HPDE6-E6E7 (cell line): ENCODE results near the gene IFIT2.
"Not testable (repeated sequence)": the region's sequence is repeated elsewhere in the genome, so short reads cannot be mapped to it uniquely, and the experiment has no call there.

Source experiments
- DNase-seq: peaks from one replicate; pipeline ENCODE4 v3.0.0; 2011; ENCODE audit warnings: missing footprints; ENCODE audit errors: extremely low spot score

IFIT2 gene, protein sequence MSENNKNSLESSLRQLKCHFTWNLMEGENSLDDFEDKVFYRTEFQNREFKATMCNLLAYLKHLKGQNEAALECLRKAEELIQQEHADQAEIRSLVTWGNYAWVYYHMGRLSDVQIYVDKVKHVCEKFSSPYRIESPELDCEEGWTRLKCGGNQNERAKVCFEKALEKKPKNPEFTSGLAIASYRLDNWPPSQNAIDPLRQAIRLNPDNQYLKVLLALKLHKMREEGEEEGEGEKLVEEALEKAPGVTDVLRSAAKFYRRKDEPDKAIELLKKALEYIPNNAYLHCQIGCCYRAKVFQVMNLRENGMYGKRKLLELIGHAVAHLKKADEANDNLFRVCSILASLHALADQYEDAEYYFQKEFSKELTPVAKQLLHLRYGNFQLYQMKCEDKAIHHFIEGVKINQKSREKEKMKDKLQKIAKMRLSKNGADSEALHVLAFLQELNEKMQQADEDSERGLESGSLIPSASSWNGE

GRCh38 chr10:89301721-89302445 is at the start of gene IFIT2:
TSS of gene IFIT2 (plus strand) at chr10:89302046. CDS start at chr10:89302124, 78 bp downstream.
- DNase-seq, result no peak

DNA sequence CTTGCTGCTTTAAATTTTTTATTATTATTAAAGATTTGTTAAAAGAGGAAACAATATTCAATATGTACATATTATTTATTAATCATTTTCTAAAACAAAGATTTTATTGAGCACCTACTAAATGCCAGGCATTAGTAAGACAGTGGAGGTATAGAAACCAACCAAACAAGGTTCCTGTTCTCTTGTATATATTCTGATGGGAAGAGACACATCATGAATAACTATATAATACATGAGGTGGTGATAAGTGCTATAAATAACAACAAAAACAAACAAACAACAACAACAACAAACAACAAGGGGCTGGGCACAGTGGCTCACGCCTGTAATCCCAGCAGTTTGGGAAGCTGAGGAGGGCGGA is 49.6 kb upstream of the IFIT2 start:
- DNase-seq, result no peak

GRCh38 chr10:89255091-89255579 is 46.7 kb upstream of the IFIT2 start:
- not testable (repeated sequence) for DNase-seq

- DNase-seq, result no peak
These were observed 46.1 kb upstream of the IFIT2 start for GRCh38 chr10:89255793-89256192.

GRCh38 chr10:89256340-89256739 is 45.5 kb upstream of the IFIT2 start:
- no peak for DNase-seq

GRCh38 chr10:89256962-89257361 is 44.9 kb upstream of the IFIT2 start:
- no peak for DNase-seq

- DNase-seq, result no peak
These were observed 44.3 kb upstream of the IFIT2 start for GRCh38 chr10:89257581-89257980.

DNA sequence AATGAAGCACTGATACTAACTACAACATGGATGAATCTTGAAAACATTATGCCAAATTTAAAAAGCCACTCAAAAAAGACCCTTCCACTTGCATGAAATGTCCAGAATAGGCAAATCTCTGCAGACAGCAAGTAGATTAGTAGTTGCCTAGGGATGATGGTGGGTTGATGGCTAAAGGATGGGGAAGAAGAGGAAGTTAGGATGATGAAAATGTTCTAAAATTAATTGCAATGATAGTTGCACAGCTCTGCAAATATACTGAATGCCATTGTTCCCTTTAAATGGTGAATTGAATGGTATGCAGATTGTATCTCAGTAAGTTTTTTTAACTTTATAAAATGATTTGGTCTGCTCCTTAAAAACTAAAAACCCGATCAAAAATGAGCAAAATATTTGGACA is 43.0 kb upstream of the IFIT2 start:
- DNase-seq, result no peak

GRCh38 chr10:89262086-89263051 is 39.5 kb upstream of the IFIT2 start:
- no peak for DNase-seq

GRCh38 chr10:89263091-89263490 is 38.8 kb upstream of the IFIT2 start:
- no peak for DNase-seq

DNA sequence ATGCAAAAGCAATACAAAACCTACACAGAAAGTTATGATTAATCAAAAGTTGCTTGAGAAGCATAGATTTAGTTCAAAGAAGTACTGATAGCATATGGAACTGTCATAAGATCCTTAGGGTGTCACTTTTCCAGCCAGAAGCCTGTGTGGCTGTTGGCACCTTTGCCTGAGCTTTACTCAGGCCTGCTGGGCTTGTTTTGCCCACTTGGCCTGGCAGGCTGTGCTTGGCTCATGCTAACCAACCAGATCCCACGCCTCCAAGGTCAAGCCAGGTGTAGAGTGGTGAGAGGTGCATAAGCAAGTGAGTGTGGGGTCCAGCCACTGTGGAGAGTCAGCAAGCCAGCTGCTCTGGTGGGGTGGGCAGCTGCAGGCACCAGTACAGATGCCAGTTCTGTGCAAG is 38.3 kb upstream of the IFIT2 start:
- no peak for DNase-seq

GRCh38 chr10:89266721-89267453 is 35.0 kb upstream of the IFIT2 start:
- DNase-seq, result no peak

DNA sequence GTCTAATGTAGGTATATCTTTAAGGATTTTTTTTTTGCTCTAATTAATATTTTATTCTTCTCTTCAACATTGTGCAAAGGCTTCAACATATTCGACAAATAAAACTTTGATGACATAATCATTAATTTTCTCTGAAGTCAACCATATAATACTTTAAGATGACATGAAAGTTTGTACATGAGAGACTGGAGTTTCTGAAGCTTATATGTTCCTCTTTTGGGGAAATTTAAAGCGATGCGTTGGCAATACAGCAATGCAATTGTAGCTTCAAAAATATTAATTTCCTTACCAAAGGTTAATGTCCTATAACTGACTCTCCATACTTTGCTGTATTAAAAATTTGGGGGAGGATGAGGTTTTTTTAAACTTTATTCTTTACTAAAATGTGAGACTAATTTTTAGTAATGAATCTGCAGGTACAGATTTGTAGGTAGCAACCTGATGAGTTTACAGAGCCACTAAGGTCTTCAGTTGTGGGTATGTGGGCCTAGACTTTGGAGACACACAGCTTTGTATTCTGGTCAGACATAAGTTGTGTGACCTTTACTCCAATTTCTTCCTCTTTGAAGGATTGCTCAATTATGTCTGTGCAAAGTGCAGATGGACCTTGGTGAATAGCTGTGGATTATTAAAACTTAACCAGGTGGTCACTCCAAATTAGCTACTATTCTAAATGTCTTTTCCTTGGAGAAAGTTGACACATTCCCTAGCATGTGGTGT is 32.3 kb upstream of the IFIT2 start:
- no peak for DNase-seq

GRCh38 chr10:89270153-89270483 is 31.7 kb upstream of the IFIT2 start:
- no peak for DNase-seq

GRCh38 chr10:89271532-89271931 is 30.3 kb upstream of the IFIT2 start:
- DNase-seq, result no peak

DNA sequence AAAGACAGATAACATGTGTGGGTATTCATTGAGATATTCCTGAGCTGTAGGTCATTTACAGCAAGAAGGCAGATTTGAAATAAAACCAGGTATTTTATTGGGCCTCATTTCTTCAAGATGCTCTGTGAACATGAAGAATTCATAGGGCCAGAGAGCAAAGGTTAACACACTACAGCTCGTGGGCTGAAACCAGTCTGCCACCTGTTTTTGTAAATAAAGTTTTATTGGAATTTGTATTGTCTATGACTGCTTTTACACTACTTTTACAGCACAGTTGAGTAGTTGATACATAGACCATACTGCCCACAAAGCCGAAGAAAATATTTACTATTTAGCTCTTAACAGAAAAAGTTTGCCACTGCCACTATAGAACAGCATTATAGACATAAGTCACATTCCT is 28.2 kb upstream of the IFIT2 start:
- DNase-seq, result no peak

DNA sequence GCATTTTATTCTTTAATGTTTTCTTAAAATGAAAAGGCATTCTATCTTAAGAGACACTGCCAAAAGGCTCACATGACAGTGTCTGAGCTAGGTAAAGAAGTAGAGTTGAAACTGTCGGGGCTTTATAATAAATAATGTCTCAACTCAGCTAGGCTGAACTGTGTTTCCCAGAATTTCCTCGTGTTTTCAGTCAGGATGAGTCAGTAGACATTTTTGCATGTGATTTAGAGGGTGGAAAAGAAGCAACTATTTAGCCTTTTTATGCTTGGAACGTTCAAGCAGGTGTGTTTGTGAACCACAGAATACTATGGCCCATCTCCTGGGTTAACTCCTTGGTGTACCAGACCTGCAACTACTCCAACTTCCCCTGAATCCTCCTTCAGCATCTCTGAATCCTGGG is 26.9 kb upstream of the IFIT2 start:
- no peak for DNase-seq

DNA sequence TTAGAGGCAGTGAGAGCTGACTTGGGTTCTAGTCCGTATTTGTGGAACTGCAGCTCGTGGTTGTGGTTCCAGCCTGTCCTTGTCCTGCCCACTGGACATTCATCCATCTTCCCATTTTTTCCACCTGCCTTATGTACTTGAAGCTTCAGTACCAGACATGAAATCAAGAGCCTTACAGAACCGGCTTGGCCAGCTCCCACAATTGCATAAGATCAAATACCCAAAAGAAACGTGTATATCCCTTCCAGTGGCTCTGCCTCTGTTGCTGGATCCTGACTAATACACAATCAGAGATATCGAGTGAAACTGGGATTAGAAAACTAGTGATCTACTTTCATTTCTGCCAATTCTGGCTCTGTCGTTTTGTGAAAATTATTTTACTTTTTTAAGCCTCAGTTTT is 26.5 kb upstream of the IFIT2 start:
- peak; percentile 52 for DNase-seq

- DNase-seq, result peak; percentile 84
These were observed 23.8 kb upstream of the IFIT2 start for GRCh38 chr10:89278034-89278535.

DNA sequence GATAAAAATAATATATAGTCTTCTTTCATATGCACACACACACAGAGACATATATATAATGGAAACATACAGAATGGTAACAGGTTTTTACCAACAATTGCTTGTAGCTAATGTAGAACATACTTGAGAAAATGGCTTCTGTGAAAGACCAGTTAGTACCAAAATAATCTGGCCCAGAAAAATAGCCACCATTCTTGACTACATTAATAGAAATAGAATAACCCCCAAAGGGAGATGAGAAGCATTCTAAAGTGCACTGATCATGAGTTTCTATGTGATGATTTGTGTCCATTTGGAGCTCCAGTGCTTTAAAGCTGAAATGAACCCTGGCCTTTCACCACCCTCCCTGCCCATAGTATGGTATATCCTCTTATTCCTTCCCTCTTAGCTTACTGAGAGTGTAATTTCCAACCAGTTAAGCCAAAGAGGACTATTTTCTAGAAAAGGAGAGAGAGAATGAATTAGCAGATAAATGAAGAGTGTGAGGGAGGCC is 22.9 kb upstream of the IFIT2 start:
- no peak for DNase-seq
